Stomach (tissue), 4 donors: Measurements from ENCODE around the gene KLF15.

Source experiments
- CTCF ChIP-seq, 7 experiments: fragments of 450-650 bp in 4 of 7; fragments of 200-600 bp in 3 of 7; sonication (generic) in 3 of 7; IDR thresholded peaks; one replicate each; pipeline ENCODE4 v1.5.1; 2016 to 2019; ENCODE audit warnings: antibody characterized with exemption in 7 of 7, control low read depth in 2 of 7, mild to moderate bottlenecking in 1 of 7
- POLR2AphosphoS5 ChIP-seq, 3 donors: sonication (generic); formaldehyde crosslinking; IDR thresholded peaks; one replicate each; pipeline ENCODE4 v1.6.1; 2016; ENCODE audit warnings: antibody characterized with exemption in 3 of 3

- TF ChIP-seq CTCF (IDR thresholded peaks at IDR 0.05), result no peak
- no peak for TF ChIP-seq POLR2AphosphoS5 (IDR thresholded peaks at IDR 0.05)
These were observed 48.0 kb downstream of the KLF15 start for GRCh38 chr3:126309165-126309564.
